Neutrophil (primary cell): Measurements from ENCODE around the gene MARCO.

Experiments
- H3K27ac ChIP-seq: fragments of 200-600 bp; sonication (generic); 2 replicates; pipeline ENCODE4 v1.5.1; 2016; ENCODE audit warnings: mild to moderate bottlenecking, moderate library complexity
- H3K27me3 ChIP-seq: fragments of 200-600 bp; sonication (generic); 2 replicates; pipeline ENCODE4 v1.6.0; 2016; ENCODE audit warnings: mild to moderate bottlenecking
- H3K36me3 ChIP-seq: fragments of 200-600 bp; sonication (generic); 2 replicates; pipeline ENCODE4 v1.5.1; 2017
- H3K4me1 ChIP-seq, 2 experiments: fragments of 200-600 bp in 1 of 2; sonication (generic) in 1 of 2; 1 replicate in 1 of 2; 2 replicates in 1 of 2; pipeline versions ENCODE4 v1.5.1 to v1.6.1; 2013 to 2016; ENCODE audit warnings: low read depth in 1 of 2, low read length in 1 of 2, mild to moderate bottlenecking in 1 of 2, moderate library complexity in 1 of 2; ENCODE audit not compliant: control insufficient read depth in 1 of 2, insufficient read depth in 1 of 2
- H3K4me3 ChIP-seq, 2 experiments: fragments of 200-600 bp in 1 of 2; sonication (generic) in 1 of 2; 1 replicate in 1 of 2; 2 replicates in 1 of 2; pipeline ENCODE4 v1.5.1; 2013 to 2016; ENCODE audit warnings: low read depth in 1 of 2, low read length in 1 of 2, mild to moderate bottlenecking in 1 of 2, moderate library complexity in 1 of 2
- H3K9me3 ChIP-seq: fragments of 200-600 bp; sonication (generic); 2 replicates; pipeline ENCODE4 v1.5.1; 2016
- CTCF ChIP-seq: fragments of 200-600 bp; sonication (generic); IDR thresholded peaks from 2 replicates; pipeline ENCODE4 v1.5.1; 2016; ENCODE audit warnings: antibody characterized with exemption

The MARCO gene

GRCh38 chr2:118942031-118942430 is at the start of gene MARCO:
Gene MARCO (plus strand): TSS chr2:118942194. CDS start chr2:118942301, 107 bp downstream.
- no peak for TF ChIP-seq CTCF
- H3K4me3 ChIP-seq, result no peak within 1 kb of the TSS
- no peak within 1 kb of the TSS for H3K27ac ChIP-seq

GRCh38 chr2:118893100-118893499 is 48.9 kb upstream of the MARCO start:
- H3K27me3 ChIP-seq, result peaks cover 20% of the 10 kb centered on the region
- H3K36me3 ChIP-seq, result no peaks in the 10 kb centered on the region
- H3K4me1 ChIP-seq, result no peaks in the 10 kb centered on the region
- no peak overlapping the region for H3K4me3 ChIP-seq
- H3K9me3 ChIP-seq, result peaks cover 3% of the 10 kb centered on the region
- no peak overlapping the region for H3K27ac ChIP-seq
- no peak for TF ChIP-seq CTCF

More at GRCh38 chr2:118942031-118942430, at the start of gene MARCO:
- peaks cover 31 to 38% of the 10 kb centered on the region in 2 experiments for H3K4me1 ChIP-seq
- no peaks in the 10 kb centered on the region for H3K36me3 ChIP-seq
- H3K9me3 ChIP-seq, result no peaks in the 10 kb centered on the region
- H3K27me3 ChIP-seq, result no peaks in the 10 kb centered on the region

GRCh38 chr2:118902266-118903028 is 39.5 kb upstream of the MARCO start:
- peaks cover 13% of the 10 kb centered on the region in 2 experiments for H3K4me1 ChIP-seq
- no peaks in the 10 kb centered on the region for H3K9me3 ChIP-seq
- no peak overlapping the region for H3K27ac ChIP-seq
- no peaks in the 10 kb centered on the region for H3K36me3 ChIP-seq
- H3K27me3 ChIP-seq, result no peaks in the 10 kb centered on the region
- TF ChIP-seq CTCF, result no peak
- H3K4me3 ChIP-seq, result no peak overlapping the region

- Histone ChIP-seq H3K36me3 (no peaks in the 10 kb centered on the region), H3K9me3 (no peaks in the 10 kb centered on the region), H3K27ac (no peak overlapping the region), H3K4me3 (no peak overlapping the region), H3K27me3 (no peaks in the 10 kb centered on the region), H3K4me1 (peaks cover 13% of the 10 kb centered on the region in 2 experiments)
- TF ChIP-seq CTCF, result no peak
Measured at GRCh38 chr2:118903029-118903351, 39.0 kb upstream of the MARCO start.

- peaks cover 13% of the 10 kb centered on the region in 2 experiments for H3K4me1 ChIP-seq
- no peak for TF ChIP-seq CTCF
- H3K36me3 ChIP-seq, result no peaks in the 10 kb centered on the region
- no peaks in the 10 kb centered on the region for H3K27me3 ChIP-seq
- H3K4me3 ChIP-seq, result no peak overlapping the region
- no peak overlapping the region for H3K27ac ChIP-seq
- H3K9me3 ChIP-seq, result no peaks in the 10 kb centered on the region
Measured at GRCh38 chr2:118903551-118904479, 38.2 kb upstream of the MARCO start.
